MM.1S (cell line): Measurements from ENCODE around the gene ZNF526.

Experiments
- DNase-seq: peaks from one replicate; pipeline ENCODE4 v3.0.0-alpha.2; 2015
- H2AFZ ChIP-seq: fragments of 300-600 bp; sonication (generic); 2 replicates; pipeline ENCODE4 v1.6.0; 2016; ENCODE audit warnings: antibody characterized with exemption, low read length
- H3F3A ChIP-seq: fragments of 300-600 bp; sonication (generic); 2 replicates; pipeline ENCODE4 v1.6.1; 2016; ENCODE audit warnings: mild to moderate bottlenecking, antibody characterized with exemption, low read length, moderate library complexity, mixed read lengths; ENCODE audit not compliant: insufficient read depth
- H3K27ac ChIP-seq: fragments of 300-600 bp; sonication (generic); 2 replicates; pipeline ENCODE4 v1.5.1; 2016; ENCODE audit warnings: mild to moderate bottlenecking, low read length
- H3K27me3 ChIP-seq: fragments of 300-600 bp; sonication (generic); replicated peaks from 2 replicates; pipeline ENCODE4 v1.6.0; 2016; ENCODE audit warnings: low read length; ENCODE audit not compliant: insufficient read depth
- H3K36me3 ChIP-seq: fragments of 300-600 bp; sonication (generic); replicated peaks from 2 replicates; pipeline ENCODE4 v1.6.1; 2016; ENCODE audit warnings: mild to moderate bottlenecking, low read length, mixed read lengths; ENCODE audit not compliant: insufficient read depth
- H3K4me1 ChIP-seq: fragments of 300-600 bp; sonication (generic); 2 replicates; pipeline ENCODE4 v1.6.1; 2016; ENCODE audit warnings: low read length, mixed read lengths
- H3K4me2 ChIP-seq: fragments of 300-600 bp; sonication (generic); 2 replicates; pipeline ENCODE4 v1.6.0; 2016; ENCODE audit warnings: low read depth, low read length
- H3K4me3 ChIP-seq: fragments of 300-600 bp; sonication (generic); 2 replicates; pipeline ENCODE4 v1.5.1; 2016; ENCODE audit warnings: low read length, mixed read lengths
- H3K79me2 ChIP-seq: fragments of 300-600 bp; sonication (generic); 2 replicates; pipeline ENCODE4 v1.6.1; 2016; ENCODE audit warnings: mixed run types, low read length, mixed read lengths
- H3K9ac ChIP-seq: fragments of 300-600 bp; sonication (generic); 2 replicates; pipeline ENCODE4 v1.6.1; 2016; ENCODE audit warnings: low read length, mixed read lengths
- H3K9me2 ChIP-seq: fragments of 300-600 bp; sonication (generic); replicated peaks from 2 replicates; pipeline ENCODE4 v1.6.1; 2016; ENCODE audit warnings: mild to moderate bottlenecking, low read length, mixed read lengths; ENCODE audit not compliant: insufficient read depth
- H3K9me3 ChIP-seq: fragments of 300-600 bp; sonication (generic); replicated peaks from 2 replicates; pipeline ENCODE4 v1.6.1; 2016; ENCODE audit warnings: mild to moderate bottlenecking, low read length, mixed read lengths; ENCODE audit not compliant: insufficient read depth
- H4K20me1 ChIP-seq: fragments of 300-600 bp; sonication (generic); 2 replicates; pipeline ENCODE4 v1.6.1; 2016; ENCODE audit warnings: mild to moderate bottlenecking, low read length, moderate library complexity, mixed read lengths; ENCODE audit not compliant: insufficient read depth
- CTCF ChIP-seq: fragments of 300-600 bp; sonication (generic); IDR thresholded peaks from 2 replicates; pipeline ENCODE4 v1.5.1; 2016; ENCODE audit warnings: antibody characterized with exemption, low read length, mixed read lengths
- EZH2 ChIP-seq: fragments of 300-600 bp; sonication (generic); optimal IDR thresholded peaks from 2 replicates; pipeline ENCODE3; 2017; ENCODE audit warnings: low read depth, mild to moderate bottlenecking, antibody characterized with exemption, low read length, mixed read lengths
- EZH2phosphoT487 ChIP-seq: fragments of 300-600 bp; sonication (generic); IDR thresholded peaks from 2 replicates; pipeline ENCODE4 v1.6.1; 2018; ENCODE audit warnings: antibody characterized with exemption, low read length

The ZNF526 gene

GRCh38 chr19:42202290-42202880 is 17.7 kb upstream of the ZNF526 start:
- no peak overlapping the region for H2AFZ ChIP-seq
- TF ChIP-seq EZH2phosphoT487, result no peak
- TF ChIP-seq CTCF, result no peak
- TF ChIP-seq EZH2, result no peak
- H3K9ac ChIP-seq, result no peak overlapping the region; the same call in 1 of the 2 replicates
- no peaks in the 10 kb centered on the region for H3K9me2 ChIP-seq
- H3K4me3 ChIP-seq, result no peak overlapping the region
- H3K27me3 ChIP-seq, result no peaks in the 10 kb centered on the region
- peaks cover 39% of the 10 kb centered on the region for H3F3A ChIP-seq
- peaks cover 57% of the 10 kb centered on the region for H3K4me1 ChIP-seq
- DNase-seq, result no peak
- H3K4me2 ChIP-seq, result peak overlapping the region; percentile 31; the same call in 1 of the 2 replicates
- H3K9me3 ChIP-seq, result no peaks in the 10 kb centered on the region
- H3K79me2 ChIP-seq, result peaks cover 75% of the 10 kb centered on the region
- H4K20me1 ChIP-seq, result no peaks in the 10 kb centered on the region
- H3K27ac ChIP-seq, result peak overlapping the region; percentile 82; the same call in 1 of the 2 replicates
- H3K36me3 ChIP-seq, result 0 out of 2 replicates have a peak, but pooled peaks cover 3% of the 10 kb centered on the region

- H3K4me3 ChIP-seq, result no peak overlapping the region
- peaks cover 39% of the 10 kb centered on the region for H3F3A ChIP-seq
- peaks cover 54% of the 10 kb centered on the region for H3K4me1 ChIP-seq
- H3K36me3 ChIP-seq, result 0 out of 2 replicates have a peak, but pooled peaks cover 8% of the 10 kb centered on the region
- H4K20me1 ChIP-seq, result no peaks in the 10 kb centered on the region
- TF ChIP-seq EZH2phosphoT487, result no peak
- TF ChIP-seq CTCF, result no peak
- TF ChIP-seq EZH2, result no peak
- no peaks in the 10 kb centered on the region for H3K9me2 ChIP-seq
- no peak overlapping the region for H3K27ac ChIP-seq
- no peak for DNase-seq
- no peaks in the 10 kb centered on the region for H3K9me3 ChIP-seq
- no peak overlapping the region for H3K4me2 ChIP-seq
- H3K27me3 ChIP-seq, result no peaks in the 10 kb centered on the region
- H3K9ac ChIP-seq, result no peak overlapping the region
- H2AFZ ChIP-seq, result no peak overlapping the region
- H3K79me2 ChIP-seq, result peaks cover 88% of the 10 kb centered on the region
Measured at GRCh38 chr19:42203700-42204099, 16.4 kb upstream of the ZNF526 start.

- H3K9me3 ChIP-seq, result no peaks in the 10 kb centered on the region
- no peak for DNase-seq
- H3K9me2 ChIP-seq, result no peaks in the 10 kb centered on the region
- no peaks in the 10 kb centered on the region for H3K27me3 ChIP-seq
- TF ChIP-seq EZH2phosphoT487 (no peak), EZH2 (no peak)
- H3K36me3 ChIP-seq, result peaks cover 14% of the 10 kb centered on the region; the same call in 1 of the 2 replicates
- H3K4me1 ChIP-seq, result peaks cover 45% of the 10 kb centered on the region
- 0 out of 2 replicates have a peak, but pooled peaks cover 2% of the 10 kb centered on the region for H4K20me1 ChIP-seq
- H3K9ac ChIP-seq, result no peak overlapping the region
- H3K79me2 ChIP-seq, result peaks cover 98% of the 10 kb centered on the region
- no peak overlapping the region for H3K4me2 ChIP-seq
- H3K27ac ChIP-seq, result no peak overlapping the region
- H3F3A ChIP-seq, result peaks cover 30% of the 10 kb centered on the region
- no peak overlapping the region for H3K4me3 ChIP-seq
- no peak overlapping the region for H2AFZ ChIP-seq
Measured at GRCh38 chr19:42204664-42205063, 15.4 kb upstream of the ZNF526 start.
